HL-60 (cell line): ENCODE measurements around the gene CAMSAP3.
A peak's percentile ranks its signal among the peaks of the same experiment; 100 is the strongest.

Experiments used
- DNase-seq, 2 experiments: peaks; one replicate each; pipeline ENCODE4 v3.0.0-alpha.2; 2010 to 2020; ENCODE audit warnings: low read depth in 1 of 2, low spot score in 1 of 2
- H3K27ac ChIP-seq: fragments of 250-450 bp; sonication (Bioruptor Pico); replicated peaks from 2 replicates; pipeline ENCODE4 v1.5.1; 2020; ENCODE audit warnings: mild to moderate bottlenecking, moderate library complexity
- H3K27me3 ChIP-seq: fragments of 250-450 bp; sonication (Bioruptor Pico); 2 replicates; pipeline ENCODE4 v1.5.1; 2021; ENCODE audit warnings: mild to moderate bottlenecking, moderate library complexity; ENCODE audit not compliant: insufficient read depth, poor library complexity, severe bottlenecking
- H3K4me3 ChIP-seq: replicated peaks from 2 replicates; pipeline ENCODE4 v1.5.1; 2011; ENCODE audit warnings: mild to moderate bottlenecking, control low read depth, low read length; ENCODE audit not compliant: insufficient read depth
- POLR2AphosphoS5 ChIP-seq: IDR thresholded peaks from 2 replicates; pipeline ENCODE4 v1.6.1; 2012; ENCODE audit warnings: low read depth
- REST ChIP-seq: IDR thresholded peaks from 2 replicates; pipeline ENCODE4 v1.6.1; 2012; ENCODE audit warnings: low read depth; ENCODE audit not compliant: insufficient replicate concordance
- SPI1 ChIP-seq: IDR thresholded peaks from 2 replicates; pipeline ENCODE4 v1.6.1; 2012; ENCODE audit warnings: low read depth, mild to moderate bottlenecking, borderline replicate concordance
- TF ChIP-seq, protein P1 (sequence below): IDR thresholded peaks from one replicate; pipeline ENCODE4 v1.5.1; 2011; ENCODE audit warnings: low read length, control low read depth, inconsistent platforms; ENCODE audit not compliant: insufficient read depth

Gene CAMSAP3

DNA sequence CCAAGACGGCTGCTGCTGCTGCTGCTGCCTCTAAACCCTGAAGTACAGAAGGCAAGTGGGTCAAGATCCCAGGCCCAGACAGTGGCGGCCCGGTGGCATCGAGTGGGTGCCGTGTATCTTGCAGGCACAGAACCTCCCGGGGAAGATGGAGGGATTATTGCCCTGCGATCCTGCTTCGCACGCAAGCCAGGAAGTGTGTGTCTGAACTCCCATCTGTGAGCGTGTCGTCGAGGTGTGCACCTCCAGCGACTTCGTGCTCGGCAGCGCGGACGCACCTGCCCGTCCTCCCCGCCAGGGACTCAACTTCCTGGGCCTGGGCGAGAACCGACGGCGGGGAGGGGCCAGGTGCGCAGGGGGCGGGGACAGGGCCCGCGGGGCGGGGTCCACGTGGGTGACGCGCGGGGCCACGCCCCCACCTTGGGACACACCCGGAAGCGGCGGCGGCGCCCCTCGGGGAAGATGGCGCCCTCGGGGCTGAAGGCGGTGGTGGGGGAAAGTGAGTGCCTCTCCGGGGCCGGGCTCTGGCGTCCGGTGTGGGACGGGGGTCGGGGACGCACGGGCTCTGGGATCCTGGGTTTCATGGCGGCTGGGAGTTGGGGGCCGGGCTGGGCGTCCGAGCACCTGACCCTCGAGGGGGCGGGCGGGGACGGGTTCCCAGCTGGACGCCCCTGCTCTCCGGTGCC is 41.2 kb downstream of the CAMSAP3 start, which contains the start of gene STXBP2:
Gene STXBP2 (plus strand): TSS at position 420 of the 683 bp plus-strand sequence. CDS start 40 bp downstream, at position 460.
- peak; percentile 82 to 87 for DNase-seq
- peak; percentile 65 for TF ChIP-seq POLR2AphosphoS5
- TF ChIP-seq, protein P1, sequence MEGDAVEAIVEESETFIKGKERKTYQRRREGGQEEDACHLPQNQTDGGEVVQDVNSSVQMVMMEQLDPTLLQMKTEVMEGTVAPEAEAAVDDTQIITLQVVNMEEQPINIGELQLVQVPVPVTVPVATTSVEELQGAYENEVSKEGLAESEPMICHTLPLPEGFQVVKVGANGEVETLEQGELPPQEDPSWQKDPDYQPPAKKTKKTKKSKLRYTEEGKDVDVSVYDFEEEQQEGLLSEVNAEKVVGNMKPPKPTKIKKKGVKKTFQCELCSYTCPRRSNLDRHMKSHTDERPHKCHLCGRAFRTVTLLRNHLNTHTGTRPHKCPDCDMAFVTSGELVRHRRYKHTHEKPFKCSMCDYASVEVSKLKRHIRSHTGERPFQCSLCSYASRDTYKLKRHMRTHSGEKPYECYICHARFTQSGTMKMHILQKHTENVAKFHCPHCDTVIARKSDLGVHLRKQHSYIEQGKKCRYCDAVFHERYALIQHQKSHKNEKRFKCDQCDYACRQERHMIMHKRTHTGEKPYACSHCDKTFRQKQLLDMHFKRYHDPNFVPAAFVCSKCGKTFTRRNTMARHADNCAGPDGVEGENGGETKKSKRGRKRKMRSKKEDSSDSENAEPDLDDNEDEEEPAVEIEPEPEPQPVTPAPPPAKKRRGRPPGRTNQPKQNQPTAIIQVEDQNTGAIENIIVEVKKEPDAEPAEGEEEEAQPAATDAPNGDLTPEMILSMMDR: no peak
- TF ChIP-seq REST: peak; percentile 13
- Histone ChIP-seq H3K4me3 (peak within 1 kb of the TSS; percentile 80), H3K27me3 (no peaks in the 10 kb centered on the region), H3K27ac (peak within 1 kb of the TSS; percentile 84)

GRCh38 chr19:7637374-7638256 is 42.0 kb downstream of the CAMSAP3 start:
- H3K27me3 ChIP-seq: no peaks in the 10 kb centered on the region
- peak overlapping the region; percentile 84 for H3K27ac ChIP-seq
- H3K4me3 ChIP-seq: peak overlapping the region; percentile 80
- TF ChIP-seq POLR2AphosphoS5 (0 out of 2 replicates have a peak, but pooled peaks have one; percentile 4), REST (no peak)
- DNase-seq: peak; percentile 64 to 67

GRCh38 chr19:7638802-7639465 is 43.3 kb downstream of the CAMSAP3 start:
- Histone ChIP-seq H3K27me3 (no peaks in the 10 kb centered on the region), H3K27ac (no peak overlapping the region)

More at GRCh38 chr19:7638802-7639465, 43.3 kb downstream of the CAMSAP3 start:
- TF ChIP-seq REST (no peak), SPI1 (no peak)
- DNase-seq: no peak
- no peak overlapping the region for H3K4me3 ChIP-seq
